ENCODE data around the gene CCDC88C.

CCDC88C gene

DNA sequence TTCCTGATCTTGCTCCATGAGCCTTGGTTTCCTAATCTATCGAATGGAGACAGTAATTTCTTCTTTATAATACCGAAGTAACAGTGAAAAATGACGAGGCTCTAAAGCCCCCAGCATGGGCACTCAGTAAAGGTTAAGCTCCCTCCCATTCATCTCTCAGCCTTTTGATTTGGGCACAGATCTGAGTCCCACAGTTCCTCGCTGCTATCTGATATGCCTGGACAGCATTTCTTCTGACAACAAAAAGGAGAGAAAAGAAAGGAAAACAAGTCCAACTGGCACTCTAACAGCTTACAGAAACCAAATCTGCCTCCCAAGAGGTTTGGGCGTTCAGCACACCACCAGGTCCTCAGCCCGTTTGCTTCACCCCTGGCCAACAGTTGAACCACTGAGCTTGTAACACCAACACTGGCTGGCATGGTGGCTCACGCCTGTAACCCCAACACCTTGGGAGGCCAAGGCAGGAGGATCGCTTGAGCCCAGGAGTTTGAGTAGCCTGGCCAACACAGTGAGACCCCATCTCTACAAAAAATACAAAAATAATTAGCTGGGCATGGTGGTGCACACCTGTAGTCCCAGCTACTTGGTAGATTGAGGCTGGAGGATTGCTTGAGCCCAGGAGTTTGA, 19.5 kb downstream of the CCDC88C start:
- no peak for DNase-seq

DNA sequence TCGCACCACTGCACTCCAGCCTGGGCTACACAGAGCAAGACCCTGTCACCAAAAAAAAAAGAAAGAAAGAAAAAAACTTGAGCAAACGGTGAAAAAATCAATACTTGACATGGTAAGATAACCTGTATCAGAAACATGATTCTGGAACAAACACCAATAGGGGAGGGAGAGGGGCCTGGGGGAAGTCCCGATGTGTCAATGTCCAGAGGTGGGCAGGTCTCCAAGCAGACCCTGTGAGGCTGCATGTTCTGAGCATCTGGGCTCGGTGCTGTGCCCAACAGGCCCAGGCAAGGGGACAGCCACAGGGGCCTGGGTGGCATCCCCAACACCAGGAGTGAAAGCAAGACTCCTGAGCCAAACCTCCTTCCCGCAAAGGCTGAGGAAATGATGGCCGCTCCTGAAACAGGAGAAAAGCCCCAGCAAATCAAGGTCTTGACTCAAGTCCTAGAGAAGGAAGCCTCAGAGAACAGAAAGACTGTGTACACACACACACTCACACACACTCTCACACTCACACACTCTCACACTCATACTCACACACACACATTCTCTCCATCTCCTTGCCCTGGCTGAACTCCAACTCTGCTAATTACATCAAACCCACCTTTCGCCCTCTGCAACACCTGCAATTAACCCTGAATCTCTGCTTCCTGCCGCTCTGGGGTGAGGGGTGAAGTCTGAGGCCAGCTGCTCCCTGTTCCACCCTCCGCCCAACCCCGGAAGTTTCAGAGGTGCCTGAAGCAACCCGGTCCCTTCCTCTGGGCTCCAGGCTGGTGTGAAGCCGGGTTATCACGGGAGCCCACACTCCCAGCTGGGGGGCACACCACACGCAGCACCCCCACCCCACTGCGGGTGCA, 20.4 kb downstream of the CCDC88C start:
- peak; percentile 51 for DNase-seq

DNA sequence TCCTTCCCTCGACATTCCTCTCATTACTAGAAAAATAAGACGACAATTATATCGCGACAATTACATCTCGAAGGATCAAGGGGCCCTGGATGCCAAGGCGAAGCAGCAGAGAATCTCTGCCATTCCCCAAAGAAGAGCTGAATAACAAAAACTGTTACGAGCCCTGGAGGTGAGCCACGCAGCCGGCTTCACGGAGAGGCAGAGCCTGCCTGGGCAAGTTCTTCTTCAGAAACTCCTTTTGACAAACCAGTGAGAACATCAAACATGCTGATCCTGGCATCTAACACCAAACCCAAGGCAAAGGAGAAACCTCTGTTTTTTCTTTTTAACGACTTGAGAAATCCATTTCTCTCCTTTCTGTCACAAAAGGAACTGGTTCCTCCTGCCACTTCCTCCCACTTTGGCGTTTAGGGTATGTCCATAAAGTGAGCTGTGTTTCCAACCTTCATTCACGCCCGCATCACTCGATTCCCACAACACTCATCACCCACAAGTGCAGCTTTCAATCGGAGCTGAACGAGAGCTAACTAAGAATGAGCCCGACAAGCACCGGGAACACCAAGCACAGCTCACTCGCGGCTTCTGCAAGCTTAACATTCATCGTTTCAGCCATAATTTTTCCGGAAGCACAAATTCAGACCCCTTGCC, 21.5 kb downstream of the CCDC88C start:
- DNase-seq: no peak

DNA sequence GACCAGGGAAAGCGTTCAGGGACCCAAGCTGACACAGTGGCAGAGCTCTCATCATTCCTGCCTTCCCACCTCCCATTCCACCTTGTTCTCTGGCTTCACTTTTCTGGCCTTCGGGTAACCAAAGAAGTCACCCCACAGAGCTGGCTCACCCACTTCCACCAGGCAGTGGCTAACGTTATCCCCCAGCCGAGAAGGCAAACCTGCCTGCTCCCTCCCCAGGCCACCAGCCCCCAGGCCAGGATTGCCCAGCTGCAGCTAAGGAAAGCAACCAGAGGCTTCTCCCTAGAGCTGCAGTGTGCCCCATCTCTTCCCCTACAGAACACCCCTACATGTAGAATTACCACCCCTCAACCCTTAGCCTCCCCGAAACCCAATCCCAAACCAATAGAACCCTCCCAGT, 22.2 kb downstream of the CCDC88C start:
- DNase-seq: no peak

DNA sequence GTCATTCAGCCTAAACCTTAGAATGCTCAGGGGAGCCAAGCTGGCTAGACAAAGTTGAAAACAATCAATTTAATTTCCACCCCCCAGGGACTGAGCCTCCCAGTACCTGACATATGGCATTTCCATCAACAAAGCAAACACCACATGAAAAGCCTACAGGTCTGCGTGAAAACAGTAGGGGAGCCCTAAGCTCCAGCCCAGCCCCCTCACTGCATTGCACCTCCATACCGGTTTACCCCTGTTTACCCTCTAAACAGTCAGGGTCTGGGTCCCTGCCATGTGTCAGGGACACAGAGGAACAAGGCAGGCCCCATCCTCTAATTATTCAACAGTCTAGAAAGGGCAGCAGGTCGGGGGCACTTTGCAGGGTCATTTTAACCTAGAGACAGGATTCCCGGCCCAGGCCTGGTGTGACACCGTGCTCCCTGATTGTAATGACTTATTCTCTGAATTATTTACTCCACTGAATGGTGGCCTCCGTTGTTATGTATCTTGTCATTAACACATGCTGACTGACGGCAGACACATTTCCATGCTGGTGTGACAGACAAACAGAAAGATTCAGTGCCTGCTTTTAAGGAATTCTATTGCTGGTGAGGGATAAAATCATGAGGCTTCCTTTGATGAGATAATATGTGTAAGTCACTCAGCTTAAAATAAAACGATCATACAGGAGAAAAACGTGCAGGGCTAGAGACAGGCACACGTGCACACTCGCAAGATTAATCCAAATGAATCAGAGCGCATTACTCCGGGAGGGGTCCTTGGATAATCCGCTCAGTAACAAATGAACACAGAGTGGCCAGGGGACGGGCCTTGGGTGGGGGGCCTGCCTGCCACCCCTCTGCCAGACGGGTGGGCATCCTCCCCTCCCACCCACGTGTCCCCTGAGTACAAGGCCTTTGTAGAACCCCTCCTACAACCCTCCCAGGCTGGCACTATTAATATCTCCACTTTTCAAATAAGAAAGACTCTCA, 23.2 kb downstream of the CCDC88C start:
- no peak for DNase-seq

- no peak for DNase-seq
Observed at GRCh38 chr14:91392623-91393303, 24.9 kb downstream of the CCDC88C start.

DNA sequence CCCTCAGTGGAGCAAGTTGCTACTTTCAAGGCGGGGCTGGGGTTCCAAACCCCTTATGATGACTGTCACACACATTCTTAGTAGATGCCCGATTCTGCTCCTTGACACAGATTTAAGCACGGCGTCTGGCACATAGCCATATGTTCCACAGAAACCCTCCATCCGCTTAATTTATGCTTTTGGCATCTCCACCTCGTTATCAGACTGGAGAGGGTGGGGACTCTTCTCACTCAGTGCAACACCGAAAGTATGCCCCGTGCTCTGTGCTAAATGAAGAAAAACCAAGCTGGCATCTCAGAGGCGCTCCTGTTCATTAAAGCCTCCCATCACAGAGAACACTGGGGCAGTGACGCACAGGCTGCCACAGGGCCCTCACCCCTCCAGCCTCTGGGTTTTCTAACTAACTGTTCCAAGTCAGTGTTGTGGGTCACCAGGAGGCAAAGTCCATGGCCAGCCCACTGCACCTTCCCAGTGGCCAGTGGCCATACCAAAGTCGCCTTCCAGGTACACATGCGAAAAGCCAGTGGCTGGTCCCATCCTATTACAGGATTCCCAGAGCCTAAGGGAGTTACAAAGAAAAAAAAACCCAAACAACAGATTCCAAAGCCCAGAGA, 27.3 kb downstream of the CCDC88C start:
- DNase-seq: no peak

DNA sequence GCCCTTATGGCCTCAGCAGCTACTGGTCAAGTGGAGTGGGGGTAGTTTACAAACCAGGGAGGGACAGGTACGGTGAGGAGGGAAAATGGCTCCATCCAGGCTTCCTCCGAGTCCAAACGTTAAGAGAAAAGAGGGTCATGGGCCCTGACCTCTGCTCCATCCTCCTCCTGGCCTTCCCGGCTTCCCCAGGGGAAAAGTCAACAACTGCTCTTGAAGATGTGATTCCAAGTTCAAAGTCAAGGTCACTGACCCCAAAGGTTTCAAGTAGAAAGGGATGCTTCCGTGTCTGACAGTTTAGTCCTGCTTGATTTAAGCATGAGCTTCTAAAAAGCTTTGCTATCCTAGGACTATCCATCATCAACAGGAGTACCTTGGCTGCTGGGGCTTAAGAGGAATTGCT, 28.5 kb downstream of the CCDC88C start:
- no peak for DNase-seq

DNA sequence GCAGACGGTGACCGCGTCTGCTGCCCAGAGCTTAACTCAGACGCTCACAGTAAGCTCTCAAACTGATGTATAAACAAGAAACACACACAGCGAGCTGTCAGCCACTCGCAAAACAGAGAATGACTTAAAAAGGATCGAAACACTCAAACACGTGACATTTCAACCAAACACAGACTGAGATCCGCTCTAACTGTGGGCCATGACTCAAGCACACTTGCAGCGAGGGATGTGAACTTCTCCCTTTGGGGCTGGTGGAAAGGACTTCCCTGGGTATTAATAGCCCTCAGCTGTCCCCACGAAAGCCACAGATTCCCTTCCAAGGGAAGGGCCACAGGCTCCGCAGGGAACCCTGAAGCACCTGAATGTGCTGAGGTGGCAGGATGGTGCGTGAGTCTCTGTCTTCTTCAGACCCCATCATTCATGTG, 29.1 kb downstream of the CCDC88C start:
- DNase-seq: no peak

- no peak for DNase-seq
Observed at GRCh38 chr14:91387951-91388381, 29.7 kb downstream of the CCDC88C start.

- DNase-seq: no peak
Observed at GRCh38 chr14:91387169-91387835, 30.3 kb downstream of the CCDC88C start.

GRCh38 chr14:91385697-91386096, 31.9 kb downstream of the CCDC88C start:
- DNase-seq: no peak

DNA sequence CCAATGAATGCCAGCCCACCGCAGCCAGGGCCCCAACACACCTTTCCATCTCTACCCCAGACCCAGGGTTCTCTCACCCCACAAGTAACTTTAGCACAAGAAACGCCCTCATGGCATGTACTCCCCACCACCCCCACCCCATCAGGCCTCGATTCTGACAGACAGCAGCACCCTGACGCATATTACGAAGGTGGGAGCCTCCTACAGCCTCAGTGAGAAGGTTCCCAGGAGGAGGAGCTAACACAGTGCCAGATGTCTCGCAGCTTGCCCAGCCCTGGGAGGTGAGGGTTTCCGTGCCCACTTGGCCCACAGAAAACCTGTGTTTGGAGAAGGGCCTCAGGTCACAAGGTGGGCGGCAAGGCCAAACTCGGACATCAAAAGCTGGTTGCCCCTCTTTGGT, 32.4 kb downstream of the CCDC88C start:
- no peak for DNase-seq

DNA sequence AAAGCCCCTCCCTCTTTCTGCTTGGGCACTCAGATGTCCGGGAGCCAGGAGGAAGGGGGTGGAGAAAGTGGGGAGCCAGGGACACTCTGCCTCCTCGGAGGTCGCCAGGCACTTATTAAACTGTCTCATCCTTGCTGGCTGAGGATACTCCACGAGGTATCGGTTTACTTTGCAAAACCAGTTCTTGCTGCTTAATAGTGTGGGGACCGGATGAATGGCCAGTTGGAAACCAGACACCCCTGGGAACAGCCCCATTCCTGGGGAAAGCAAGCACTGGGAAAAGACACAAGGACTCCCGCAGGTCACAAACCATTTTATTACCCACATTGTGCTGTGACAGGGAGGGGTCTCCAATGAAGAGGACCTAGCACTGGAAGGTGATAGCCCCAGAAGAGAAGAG, 34.2 kb downstream of the CCDC88C start:
- DNase-seq: no peak

DNA sequence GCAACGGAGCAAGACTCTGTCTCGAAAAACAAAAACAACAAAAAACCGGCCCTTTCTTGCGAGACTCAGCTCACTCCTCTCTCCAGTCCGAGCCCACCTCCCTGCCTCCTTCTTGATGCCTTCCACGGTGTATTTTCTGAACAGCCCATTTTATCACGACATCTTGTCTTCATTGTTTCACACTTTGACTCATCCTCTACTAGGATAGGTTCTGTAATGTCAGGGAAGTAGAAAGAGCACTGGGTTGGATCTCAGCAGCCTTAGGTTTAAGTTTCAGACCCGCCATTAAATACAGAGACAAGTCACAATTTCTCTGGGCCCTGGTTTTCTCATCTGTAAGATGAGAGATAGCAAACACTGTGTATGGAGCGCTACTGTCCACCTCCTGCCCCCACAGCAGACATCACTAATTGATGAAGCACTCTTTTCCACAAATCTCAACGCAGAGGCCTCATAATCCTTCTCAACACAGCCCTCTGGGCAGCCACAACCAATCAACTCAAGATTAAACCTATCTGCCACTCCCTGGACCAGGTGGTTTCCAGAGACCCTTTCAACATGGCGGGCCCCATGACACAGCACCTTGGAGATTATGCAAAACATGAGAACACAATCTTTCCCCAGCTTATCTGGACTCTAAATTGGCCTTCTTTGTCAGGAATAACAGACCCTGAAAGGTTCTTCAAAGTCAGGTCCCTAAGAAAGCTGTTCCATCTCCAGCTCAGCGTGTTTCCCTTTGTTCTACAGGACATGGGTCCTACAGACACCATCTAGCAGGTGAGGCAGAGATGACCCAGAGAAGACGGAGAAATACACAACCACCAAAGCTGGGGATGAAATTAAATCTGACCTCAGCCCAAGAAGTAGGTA, 35.6 kb downstream of the CCDC88C start:
- DNase-seq: no peak

DNA sequence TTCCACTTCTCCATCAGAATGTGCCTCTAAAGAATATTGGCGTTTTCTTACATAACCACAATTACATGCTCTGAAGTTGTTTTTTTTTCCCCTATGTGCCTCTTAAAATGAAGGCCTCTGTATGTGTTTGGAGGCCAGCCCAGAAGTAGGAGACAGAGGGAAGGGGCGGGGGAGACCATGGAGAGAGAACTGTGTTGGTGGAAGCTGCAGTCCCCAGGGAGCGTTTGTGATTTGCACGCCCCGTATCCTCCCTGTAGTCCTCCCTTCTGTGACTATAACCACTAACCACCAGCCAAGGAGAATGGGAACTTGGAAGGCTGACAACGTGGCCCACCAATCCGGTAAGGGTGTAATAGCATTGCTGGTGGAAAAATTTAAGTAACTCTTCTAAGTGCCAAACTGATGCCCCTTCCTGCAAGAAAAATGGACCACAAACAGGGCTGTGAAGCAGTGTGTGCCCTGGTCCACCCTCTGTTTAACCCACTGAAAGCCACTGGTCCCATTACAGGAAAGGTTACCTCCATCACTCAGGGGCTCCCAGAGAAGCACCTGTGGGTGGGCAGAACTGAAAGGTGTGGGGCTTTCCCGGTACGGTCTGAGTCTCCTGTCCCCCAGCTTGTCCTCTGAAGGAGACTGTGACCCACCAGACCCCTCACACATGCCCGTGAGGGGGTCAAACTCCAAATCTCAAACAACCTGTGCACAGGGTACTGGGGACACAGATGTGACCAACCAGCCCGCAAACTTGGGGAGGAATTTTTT, 36.8 kb downstream of the CCDC88C start:
- DNase-seq: no peak

DNA sequence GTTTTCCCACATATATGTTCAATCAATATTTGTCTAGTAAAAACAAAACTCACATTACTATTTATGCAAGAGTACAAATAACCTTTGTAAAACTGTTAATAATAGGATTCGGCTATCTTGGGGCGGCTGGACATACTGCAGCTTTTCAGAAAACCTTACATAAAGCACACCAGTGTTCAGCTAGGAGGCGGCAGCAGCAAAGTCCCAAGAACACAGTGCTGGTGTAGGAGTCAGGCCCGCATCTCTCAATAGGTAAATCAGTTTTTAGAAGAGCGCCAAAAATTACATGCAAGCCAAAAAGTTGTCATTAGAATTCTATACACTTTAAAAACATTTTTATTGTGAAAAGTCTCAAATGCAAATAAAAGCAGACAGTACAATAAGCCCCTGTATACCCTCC, 37.5 kb downstream of the CCDC88C start:
- DNase-seq: no peak

DNA sequence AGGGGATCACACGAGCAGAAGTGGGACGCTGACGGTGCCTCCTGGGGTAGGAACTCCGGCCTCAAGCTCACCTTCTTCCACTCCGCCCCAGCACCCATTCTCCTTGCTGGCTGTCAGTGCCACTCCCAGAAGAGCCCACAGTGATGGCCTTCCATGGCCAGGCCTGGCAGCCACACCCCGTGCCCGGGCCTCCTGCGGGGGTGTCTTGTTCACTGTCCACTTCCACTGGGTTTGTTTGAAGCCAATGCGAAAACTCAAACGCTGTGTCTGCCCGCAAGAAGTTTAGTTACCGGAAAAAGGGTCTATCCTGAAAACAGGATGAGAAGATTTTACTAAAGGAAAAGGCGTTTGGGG, 38.1 kb downstream of the CCDC88C start:
- no peak for DNase-seq

- DNase-seq: no peak
Observed at GRCh38 chr14:91378930-91379578, 38.6 kb downstream of the CCDC88C start.

Data from T-helper 9 cell (primary cell).